ENCODE results near the gene TAF4. TPM values are rescaled to one million over a fixed set of nuclear protein-coding genes. Genes with fewer than 3 reads are reported as not detected.

The TAF4 gene
- total RNA-seq, 2 donors from 2014 or later: 10.4 to 11.0 TPM

DNA sequence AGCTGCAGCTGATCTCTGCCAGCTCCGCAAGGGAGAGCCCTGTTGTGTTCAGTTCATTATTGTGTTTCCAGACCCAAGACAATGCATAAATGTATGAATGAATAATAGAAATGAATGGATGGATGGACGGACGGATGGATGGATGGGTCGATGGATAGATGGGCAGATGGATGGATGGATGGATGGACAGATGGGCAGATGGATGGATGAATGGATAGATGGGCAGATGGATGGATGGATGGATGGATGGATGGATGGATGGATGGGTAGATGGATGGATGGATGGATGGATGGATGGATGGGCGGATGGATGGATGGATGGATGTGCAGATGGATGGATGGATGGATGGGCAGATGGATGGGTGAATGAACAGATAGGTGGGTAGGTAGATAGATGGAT, 39.9 kb upstream of the TAF4 start:
- Histone ChIP-seq H3K36me3 (no peaks in the 10 kb centered on the region), H3K4me3 (no peak overlapping the region), H3K4me1 (ENCODE audit: control insufficient read depth in 1 of 2, low read depth in 2 of 2) (no peaks in the 10 kb centered on the region), H3K27ac (no peak overlapping the region), H3K27me3 (replicated peaks; ENCODE audit: insufficient read depth) (no peaks in the 10 kb centered on the region), H3K9me3 (peaks cover 40% of the 10 kb centered on the region)
- no peak for ATAC-seq (ENCODE audit: insufficient number of reproducible peaks, low FRiP score, low read depth)
- TF ChIP-seq, protein P1, sequence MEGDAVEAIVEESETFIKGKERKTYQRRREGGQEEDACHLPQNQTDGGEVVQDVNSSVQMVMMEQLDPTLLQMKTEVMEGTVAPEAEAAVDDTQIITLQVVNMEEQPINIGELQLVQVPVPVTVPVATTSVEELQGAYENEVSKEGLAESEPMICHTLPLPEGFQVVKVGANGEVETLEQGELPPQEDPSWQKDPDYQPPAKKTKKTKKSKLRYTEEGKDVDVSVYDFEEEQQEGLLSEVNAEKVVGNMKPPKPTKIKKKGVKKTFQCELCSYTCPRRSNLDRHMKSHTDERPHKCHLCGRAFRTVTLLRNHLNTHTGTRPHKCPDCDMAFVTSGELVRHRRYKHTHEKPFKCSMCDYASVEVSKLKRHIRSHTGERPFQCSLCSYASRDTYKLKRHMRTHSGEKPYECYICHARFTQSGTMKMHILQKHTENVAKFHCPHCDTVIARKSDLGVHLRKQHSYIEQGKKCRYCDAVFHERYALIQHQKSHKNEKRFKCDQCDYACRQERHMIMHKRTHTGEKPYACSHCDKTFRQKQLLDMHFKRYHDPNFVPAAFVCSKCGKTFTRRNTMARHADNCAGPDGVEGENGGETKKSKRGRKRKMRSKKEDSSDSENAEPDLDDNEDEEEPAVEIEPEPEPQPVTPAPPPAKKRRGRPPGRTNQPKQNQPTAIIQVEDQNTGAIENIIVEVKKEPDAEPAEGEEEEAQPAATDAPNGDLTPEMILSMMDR (IDR thresholded peaks at IDR 0.05): no peak
- DNase-seq (ENCODE audit: low spot score): no peak

DNA sequence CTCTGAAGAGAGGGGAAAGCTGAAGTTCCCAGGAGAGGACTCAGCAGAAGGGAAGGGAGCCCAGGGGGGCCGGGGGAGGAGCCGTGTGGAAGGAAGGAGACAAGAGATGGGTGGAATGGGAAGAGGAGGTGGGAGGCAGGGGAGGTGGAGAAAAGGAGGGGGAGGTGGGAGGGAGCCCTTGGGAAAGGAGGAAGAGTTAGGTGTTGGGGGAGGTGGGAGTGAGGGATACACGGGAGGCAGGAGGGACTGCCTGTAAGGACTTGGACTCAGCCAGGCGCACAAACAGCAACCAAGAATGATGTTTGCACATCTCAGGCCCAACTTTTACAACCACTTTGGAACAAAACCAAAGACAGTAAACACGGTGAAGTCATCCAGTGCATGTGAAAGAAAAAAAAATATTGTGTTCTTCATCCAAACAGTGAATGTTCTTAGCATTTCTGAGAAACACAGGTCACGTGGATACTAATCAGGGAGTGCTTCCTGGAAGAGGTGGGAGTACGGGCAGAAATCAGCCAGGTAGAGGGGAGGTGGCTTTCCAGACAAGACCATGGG, 39.2 kb upstream of the TAF4 start:
- TF ChIP-seq, protein P1 (IDR thresholded peaks at IDR 0.05): no peak
- DNase-seq (ENCODE audit: low spot score) (no peak), ATAC-seq (ENCODE audit: insufficient number of reproducible peaks, low FRiP score, low read depth) (no peak)
- Histone ChIP-seq H3K36me3 (no peaks in the 10 kb centered on the region), H3K4me3 (no peak overlapping the region), H3K4me1 (ENCODE audit: control insufficient read depth in 1 of 2, low read depth in 2 of 2) (no peaks in the 10 kb centered on the region), H3K27ac (no peak overlapping the region), H3K27me3 (replicated peaks; ENCODE audit: insufficient read depth) (no peaks in the 10 kb centered on the region), H3K9me3 (peaks cover 36% of the 10 kb centered on the region)

DNA sequence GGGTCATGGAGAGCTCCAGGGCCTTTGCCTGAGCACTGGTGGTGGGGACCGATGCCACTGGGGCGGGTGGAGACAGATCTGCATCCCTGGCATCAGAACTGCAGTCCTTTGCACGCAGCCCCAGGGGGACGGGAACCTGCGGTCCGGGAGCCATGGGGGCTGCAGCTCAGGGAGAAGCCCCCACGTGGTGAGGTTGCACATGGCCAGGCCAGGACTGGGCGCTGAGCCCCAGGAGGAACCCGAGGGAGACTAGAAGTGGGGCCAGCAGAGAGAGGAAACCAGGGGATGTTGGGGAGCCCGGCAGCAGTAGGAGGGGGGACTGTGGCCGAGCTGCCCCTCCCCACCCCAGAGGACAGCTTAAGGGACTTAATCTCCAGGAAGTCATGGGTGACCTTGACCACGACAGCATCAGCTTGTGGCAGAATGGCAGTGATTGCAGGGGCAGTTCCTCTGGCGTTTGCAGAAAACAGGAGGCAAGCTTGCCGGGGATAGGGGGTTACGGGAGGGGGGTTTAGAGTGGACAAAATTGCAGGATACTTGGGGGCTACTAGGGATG, 38.6 kb upstream of the TAF4 start:
- Histone ChIP-seq H3K4me1 (ENCODE audit: control insufficient read depth in 1 of 2, low read depth in 2 of 2) (no peaks in the 10 kb centered on the region), H3K9me3 (peaks cover 31% of the 10 kb centered on the region), H3K36me3 (no peaks in the 10 kb centered on the region), H3K27me3 (replicated peaks; ENCODE audit: insufficient read depth) (no peaks in the 10 kb centered on the region), H3K4me3 (no peak overlapping the region), H3K27ac (no peak overlapping the region)
- TF ChIP-seq, protein P1 (IDR thresholded peaks at IDR 0.05): no peak
- no peak for DNase-seq (ENCODE audit: low spot score)
- no peak for ATAC-seq (ENCODE audit: insufficient number of reproducible peaks, low FRiP score, low read depth)

DNA sequence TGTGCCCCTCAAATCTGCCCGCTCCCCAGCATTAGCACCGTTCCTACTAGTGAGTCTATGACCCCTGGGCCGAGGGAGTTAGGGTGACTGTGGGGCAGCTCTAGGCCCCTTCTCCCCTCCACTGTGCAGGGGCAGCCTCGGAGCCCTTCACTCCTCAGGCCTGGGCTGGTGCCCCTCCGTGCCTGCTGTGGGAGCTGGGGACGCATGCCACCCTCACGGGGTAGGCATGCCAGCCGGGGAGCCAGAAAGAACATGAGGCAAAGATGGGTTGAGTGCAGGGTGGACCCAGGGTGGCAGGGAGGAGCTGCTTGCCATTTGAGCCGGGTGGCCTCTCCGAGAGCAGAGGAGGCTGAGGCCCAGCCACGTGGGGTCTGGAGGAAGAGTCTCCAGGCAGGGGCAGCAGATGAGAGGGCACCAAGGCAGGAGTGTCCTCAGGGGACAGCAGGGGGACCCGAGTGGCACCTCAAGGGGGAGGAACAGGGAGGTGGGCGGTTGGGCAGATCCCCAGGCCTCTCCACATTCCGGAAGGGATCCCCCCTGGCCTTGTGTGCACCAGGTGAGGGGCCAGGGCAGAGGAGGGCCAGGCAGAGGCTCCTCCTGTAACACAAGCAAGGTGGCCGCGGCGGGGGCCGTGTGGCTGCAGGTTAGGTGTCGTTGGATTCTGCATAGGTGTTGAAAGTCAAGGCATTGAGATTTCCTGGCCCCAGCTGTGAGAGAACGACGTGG, 38.0 kb upstream of the TAF4 start:
- no peak for DNase-seq (ENCODE audit: low spot score)
- TF ChIP-seq, protein P1 (IDR thresholded peaks at IDR 0.05): no peak
- peaks cover 25% of the 10 kb centered on the region for H3K9me3 ChIP-seq
- H3K36me3 ChIP-seq: no peaks in the 10 kb centered on the region
- ATAC-seq (ENCODE audit: insufficient number of reproducible peaks, low FRiP score, low read depth): no peak
- H3K4me1 ChIP-seq (ENCODE audit: control insufficient read depth in 1 of 2, low read depth in 2 of 2): no peaks in the 10 kb centered on the region
- no peak overlapping the region for H3K4me3 ChIP-seq
- H3K27ac ChIP-seq: no peak overlapping the region
- H3K27me3 ChIP-seq (replicated peaks; ENCODE audit: insufficient read depth): no peaks in the 10 kb centered on the region

DNA sequence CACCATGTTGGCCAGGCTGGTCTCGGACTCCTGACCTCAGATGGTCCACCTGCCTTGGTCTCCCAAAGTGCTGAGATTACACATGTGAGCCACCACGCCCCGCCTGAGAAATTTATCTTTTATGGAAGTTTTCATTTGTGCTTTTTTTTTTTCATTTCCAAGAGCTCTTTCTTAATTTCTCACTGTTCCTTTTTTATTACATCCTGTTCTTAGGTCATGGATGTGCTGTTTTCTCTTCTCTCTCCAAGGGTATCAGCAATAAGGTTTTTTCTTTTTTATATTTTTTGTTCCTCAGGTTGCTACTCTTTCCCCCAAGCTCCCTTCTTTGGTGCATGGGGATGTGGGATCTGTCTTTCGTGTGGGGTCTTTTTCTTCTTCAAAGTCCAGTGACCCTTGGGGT, 35.4 kb upstream of the TAF4 start:
- Histone ChIP-seq H3K36me3 (no peaks in the 10 kb centered on the region), H3K27me3 (replicated peaks; ENCODE audit: insufficient read depth) (no peaks in the 10 kb centered on the region), H3K9me3 (peaks cover 6% of the 10 kb centered on the region), H3K4me1 (ENCODE audit: control insufficient read depth in 1 of 2, low read depth in 2 of 2) (no peaks in the 10 kb centered on the region), H3K4me3 (no peak overlapping the region), H3K27ac (no peak overlapping the region)
- TF ChIP-seq, protein P1 (IDR thresholded peaks at IDR 0.05): no peak
- ATAC-seq (ENCODE audit: insufficient number of reproducible peaks, low FRiP score, low read depth) (no peak), DNase-seq (ENCODE audit: low spot score) (no peak)
